ENCODE measurements around the gene SP1.

DNA sequence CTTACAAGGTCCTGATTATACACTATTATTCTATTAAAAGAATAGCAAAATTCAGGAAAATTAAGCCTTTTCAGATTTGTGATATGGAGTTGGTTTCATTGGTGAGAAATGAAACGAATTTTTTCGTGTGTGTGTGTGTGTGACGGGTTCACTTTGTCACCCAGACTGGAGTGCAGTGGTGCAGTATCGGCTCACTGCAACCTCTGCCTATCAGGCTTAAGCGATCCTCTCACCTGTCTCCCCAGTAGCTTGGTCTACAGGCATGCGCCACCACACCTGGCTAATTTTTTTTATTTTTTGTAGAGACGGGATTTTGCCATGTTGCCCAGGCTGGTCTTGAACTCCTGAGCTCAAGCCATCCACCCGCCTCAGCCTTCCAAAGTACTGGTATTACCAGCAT is 81.6 kb downstream of the SP1 start:
- no peak for TF ChIP-seq POLR2AphosphoS5 (IDR thresholded peaks at IDR 0.05)
- TF ChIP-seq, protein P1, sequence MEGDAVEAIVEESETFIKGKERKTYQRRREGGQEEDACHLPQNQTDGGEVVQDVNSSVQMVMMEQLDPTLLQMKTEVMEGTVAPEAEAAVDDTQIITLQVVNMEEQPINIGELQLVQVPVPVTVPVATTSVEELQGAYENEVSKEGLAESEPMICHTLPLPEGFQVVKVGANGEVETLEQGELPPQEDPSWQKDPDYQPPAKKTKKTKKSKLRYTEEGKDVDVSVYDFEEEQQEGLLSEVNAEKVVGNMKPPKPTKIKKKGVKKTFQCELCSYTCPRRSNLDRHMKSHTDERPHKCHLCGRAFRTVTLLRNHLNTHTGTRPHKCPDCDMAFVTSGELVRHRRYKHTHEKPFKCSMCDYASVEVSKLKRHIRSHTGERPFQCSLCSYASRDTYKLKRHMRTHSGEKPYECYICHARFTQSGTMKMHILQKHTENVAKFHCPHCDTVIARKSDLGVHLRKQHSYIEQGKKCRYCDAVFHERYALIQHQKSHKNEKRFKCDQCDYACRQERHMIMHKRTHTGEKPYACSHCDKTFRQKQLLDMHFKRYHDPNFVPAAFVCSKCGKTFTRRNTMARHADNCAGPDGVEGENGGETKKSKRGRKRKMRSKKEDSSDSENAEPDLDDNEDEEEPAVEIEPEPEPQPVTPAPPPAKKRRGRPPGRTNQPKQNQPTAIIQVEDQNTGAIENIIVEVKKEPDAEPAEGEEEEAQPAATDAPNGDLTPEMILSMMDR (IDR thresholded peaks at IDR 0.05) = no peak
- TF ChIP-seq POLR2A (IDR thresholded peaks at IDR 0.05) = no peak
- TF ChIP-seq EP300 (IDR thresholded peaks at IDR 0.05) = no peak
